Measurements from ENCODE around the gene AGAP1.
"Not testable (repeated sequence)": the region's sequence is repeated elsewhere in the genome, so short reads cannot be mapped to it uniquely, and the experiment has no call there.

The AGAP1 gene

DNA sequence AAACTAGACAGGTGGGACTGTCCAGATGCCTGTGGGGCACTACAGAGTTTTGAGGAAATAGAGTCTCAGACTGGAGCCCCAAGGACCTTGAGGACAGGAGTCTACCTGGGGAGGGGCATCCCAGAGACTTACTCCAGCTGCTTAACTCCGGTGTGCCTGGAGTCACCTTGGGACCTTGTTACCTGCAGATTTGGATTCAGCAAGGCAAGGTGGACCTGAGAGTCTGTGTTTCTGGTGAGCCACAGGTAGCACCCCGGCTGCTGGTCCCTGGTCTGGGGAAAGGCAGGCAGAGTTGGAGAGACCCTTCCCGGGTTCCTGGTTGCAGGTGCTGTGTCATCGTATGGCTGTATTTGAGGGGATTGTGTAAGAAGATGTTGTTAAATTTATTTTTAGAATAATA lies 102.4 kb downstream of the AGAP1 start:
- no peak for DNase-seq

DNA sequence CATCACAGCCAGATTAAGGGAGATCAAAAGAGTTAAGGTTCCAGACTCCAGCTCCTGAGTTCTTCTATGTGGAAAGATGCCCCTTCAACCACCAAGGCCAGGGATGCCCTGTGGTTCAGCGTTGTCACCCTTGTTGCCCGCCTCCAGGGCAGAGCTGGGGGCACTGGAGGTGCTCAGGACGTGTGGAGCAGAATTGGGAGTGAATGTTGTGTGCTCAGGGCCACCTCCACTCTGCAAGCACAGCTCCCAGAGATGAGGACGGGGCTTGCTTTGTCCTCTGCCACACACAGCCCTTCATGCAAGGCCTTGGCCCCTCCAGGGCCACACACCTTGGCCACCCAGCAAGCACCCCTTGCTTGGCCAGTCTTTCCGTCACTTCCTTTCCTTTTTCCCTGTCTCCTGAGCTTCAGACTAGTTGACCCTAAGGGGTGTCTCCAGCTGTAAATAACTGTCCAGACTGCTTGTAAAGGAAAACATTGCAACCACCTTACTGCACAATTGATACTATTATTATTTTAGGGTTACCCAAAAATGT lies 103.3 kb downstream of the AGAP1 start:
- no peak for DNase-seq

GRCh38 chr2:235598026-235598425 lies 104.2 kb downstream of the AGAP1 start:
- DNase-seq = no peak

DNA sequence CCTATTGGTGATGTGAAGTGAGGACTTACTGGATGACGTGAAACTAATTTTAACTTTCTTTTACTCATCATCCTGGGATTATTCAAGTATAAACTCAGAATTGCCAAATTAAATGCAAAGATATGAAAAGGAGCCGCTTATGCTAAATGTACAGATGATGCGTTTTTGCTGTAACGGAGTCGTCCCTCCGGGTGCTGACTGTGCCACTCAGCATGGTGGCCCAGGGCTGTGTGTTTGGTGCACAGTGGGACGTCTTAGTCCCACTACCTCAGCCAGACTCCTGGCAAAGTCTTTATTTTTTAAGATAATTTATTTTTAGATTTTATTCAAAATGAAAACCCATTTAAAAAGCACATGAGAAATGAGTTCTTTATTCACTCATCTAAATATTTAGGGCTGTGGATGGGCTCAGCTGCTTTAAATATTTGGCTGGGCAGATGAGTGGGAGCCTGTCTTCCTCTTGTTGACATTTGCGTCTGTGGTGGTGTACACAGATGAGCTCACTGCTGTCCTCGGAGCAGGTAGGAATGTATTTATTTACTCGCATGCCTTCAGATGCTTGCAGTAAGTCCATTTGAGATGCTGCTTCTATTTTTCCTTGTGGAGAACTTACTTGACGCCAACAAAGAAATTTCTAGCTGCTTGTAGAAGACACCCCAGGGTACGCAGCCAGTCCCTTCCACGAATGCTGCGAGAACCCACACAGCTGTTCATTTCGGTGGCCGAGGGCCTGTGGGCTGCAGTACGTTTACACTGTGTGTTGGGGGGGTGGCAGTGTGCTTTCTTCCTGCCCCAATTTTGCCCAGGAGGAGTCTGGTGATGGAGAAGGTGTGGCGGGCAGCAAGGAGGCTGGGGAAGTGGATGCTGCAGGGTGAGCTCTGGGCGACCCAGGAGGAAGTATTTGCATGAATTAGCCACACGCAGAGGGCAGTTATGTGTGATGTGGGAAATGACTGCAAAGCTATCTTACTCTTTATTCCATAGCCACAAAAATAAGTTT lies 105.0 kb downstream of the AGAP1 start:
- DNase-seq = no peak

DNA sequence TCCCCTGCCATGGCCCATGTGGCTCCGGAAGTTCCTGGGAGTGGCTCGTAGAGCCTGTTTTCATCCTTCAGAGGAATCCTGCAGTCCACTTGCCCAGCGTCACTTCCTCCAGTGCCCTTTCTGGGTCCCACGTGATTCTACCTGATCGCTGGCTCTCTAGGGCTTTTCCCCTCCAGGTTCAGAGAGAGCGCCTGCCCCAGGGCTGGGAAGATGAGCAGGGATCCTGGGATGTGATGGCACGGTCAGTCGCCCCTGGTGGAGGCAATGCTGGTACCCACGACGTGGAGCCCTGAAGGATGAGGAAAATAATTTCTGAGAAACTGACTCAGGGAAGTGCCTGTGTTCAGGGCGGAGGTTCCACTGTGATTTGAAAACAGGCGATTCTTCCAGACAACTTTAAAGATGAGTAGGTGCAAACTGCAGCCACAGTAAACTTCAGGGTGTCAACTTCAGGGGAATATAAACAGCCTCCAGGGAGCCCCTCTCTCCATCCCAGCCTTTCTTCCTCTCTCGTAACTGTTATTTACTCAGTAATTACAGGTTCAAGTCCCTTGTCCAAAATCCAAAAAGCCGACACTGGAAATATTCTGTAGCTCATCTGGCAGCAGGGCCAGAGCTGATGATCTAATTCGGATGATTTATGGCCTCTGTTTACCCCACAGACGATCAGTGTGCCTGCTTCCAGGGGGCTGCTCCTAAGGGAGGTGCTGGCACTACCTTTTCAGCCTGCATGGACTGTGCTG lies 105.9 kb downstream of the AGAP1 start:
- DNase-seq = no peak

GRCh38 chr2:235600406-235600805 lies 106.6 kb downstream of the AGAP1 start:
- DNase-seq = no peak

DNA sequence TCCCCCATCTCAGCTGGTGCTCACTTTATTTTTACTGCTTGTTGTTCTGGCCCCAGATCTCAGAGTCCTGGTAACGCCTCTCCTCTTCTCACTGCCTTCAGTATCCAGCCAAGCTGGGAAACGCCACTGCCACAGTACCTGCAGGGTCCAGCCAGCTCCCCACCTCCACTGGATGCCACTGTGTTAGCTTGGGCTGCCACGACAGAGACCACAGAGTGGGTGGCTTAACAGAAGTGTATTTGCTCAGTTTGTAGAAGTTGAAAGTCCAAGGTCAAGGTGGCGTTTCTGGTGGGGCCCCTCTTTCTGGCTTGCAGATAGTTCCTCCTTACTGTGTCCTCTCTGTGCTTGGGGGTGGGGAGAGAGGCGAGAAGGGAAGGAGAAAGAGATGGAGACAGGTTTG lies 107.1 kb downstream of the AGAP1 start:
- no peak for DNase-seq

DNA sequence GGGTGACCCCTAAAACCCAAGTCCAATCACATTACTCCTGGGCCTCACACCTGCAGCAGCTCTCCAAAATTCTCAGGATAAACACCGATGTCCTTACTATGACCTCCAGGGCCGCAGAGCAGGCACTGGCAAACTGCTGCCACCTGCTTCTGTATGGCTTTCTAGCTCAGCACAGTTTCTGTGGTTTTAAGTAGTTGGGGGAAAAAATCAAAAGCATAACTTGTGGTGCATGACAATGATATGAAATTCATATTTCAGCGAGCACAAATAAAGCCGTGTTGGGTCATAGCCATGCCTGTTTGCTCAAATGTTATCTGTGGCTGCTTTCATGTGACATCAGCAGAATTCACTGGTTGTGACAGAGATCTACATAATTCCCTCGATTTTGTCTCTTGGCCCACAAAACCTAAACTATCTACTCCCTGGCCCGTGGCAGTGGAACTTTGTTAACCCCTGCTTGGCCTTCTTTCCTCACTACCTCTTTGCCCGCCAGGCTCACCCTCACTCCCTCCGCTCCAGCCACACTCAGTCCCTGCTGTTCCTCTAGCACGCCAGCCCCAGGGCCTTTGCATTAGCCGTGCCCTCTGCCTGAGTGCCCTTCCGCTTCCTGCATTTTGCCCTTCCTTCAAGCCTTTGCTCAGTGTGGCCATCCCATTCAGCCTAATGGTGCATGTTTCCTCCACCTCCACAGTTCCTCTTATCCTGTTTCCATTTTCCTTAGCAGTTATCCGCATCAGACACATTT lies 108.3 kb downstream of the AGAP1 start:
- DNase-seq = no peak

DNA sequence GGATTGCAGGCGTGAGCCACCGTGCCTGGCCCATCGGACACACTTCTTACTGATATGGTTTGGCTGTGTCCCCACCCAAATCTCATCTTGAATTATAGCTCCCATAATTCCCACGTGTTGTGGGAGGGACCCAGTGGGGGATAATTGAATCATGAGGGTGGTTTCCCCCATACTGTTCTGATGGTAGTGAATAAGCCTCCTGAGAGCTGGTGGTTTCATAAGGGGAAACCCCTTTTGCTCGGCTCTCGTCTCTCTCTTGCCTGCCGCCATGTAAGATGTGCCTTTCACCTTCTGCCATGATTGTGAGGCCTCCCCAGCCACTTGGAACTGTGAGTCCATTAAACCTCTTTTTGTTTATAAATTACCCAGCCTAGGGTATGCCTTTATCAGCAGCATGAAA lies 109.1 kb downstream of the AGAP1 start:
- DNase-seq = not testable (repeated sequence)

DNA sequence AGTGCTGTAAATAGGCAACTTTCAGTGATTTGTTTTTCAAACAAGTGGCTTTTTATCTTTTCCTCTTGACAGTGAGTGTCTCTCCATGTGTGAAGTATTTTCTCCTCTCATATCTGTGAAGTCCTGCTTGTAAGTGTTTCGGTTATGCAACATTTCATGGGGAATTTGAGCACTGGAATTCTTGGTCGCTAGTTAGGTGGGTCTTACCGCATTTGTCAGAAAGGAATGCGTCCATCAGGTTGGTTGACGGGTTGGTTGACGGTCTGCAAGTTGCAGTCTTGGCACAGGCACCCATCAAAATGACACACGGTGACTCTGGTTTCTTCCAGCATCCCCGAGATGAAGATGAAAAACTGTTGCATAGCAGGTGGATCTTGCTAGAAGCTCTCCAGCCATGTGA lies 109.8 kb downstream of the AGAP1 start:
- no peak for DNase-seq

DNA sequence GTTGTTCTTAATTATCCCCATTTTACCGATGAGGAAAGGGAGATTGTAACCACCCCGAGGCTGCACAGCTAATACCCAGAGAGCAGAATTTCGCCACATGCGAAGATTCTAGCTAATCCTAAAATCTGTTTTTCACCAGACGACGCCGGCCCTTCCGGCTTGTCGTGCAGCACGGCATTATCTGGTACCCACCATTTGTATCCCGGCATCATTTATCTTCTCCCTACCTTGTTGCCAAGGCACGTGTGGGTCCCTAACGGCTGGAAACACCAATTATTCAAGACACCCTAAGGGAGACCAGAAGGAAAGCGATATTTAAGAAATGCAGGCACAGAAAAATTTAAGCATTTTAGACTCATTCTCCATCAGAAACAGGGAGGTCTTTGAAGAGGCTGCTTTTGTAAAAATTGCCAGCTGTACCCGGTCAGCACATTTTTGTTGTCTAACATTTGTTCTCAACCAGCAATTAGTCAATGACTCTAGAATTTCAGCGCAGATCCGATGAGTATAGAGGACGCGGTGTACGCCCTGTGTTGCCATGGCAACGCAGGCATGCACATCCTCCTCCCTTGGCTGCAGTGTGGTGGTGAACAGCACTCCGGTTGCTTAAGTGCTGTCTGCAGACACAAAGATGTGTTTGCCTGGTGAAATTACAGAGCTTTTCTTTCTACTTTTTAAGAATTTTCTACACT lies 111.6 kb downstream of the AGAP1 start:
- DNase-seq = no peak

GRCh38 chr2:235606004-235606715 lies 112.3 kb downstream of the AGAP1 start:
- no peak for DNase-seq

GRCh38 chr2:235607546-235608199 lies 113.8 kb downstream of the AGAP1 start:
- no peak for DNase-seq

DNA sequence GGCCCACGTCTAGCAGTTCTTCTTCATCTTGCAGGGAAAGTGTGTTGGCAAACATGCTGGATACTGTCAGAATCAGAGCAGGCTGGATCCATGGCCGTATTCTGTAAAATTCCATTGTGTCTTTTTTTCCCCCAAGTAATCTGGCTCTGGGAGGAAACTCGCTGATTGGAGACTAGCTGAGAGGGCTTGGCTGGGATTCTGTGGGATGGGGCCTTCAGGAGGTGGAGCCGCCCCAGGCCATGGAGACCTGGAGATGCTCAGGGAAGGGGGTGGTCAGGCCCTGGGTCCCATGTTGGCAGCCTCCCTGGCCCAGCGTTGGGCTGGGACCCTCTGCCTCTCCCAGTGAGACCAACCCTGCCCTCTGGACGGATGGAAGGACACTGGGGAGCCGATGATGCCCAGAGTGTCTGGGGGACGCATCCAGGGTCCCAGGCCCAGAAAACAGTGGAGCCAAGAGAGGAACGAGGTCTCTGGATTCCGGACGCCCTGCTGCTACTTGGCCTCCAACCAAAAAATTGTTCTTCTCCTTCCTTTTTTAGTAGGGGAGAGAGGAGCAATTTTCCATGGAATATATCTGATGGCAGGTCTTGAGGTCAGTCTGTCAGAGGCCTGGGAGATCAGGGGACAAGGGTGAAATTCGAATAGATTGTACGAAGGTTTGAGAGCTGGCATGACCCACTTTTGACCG lies 114.5 kb downstream of the AGAP1 start:
- DNase-seq = no peak

DNA sequence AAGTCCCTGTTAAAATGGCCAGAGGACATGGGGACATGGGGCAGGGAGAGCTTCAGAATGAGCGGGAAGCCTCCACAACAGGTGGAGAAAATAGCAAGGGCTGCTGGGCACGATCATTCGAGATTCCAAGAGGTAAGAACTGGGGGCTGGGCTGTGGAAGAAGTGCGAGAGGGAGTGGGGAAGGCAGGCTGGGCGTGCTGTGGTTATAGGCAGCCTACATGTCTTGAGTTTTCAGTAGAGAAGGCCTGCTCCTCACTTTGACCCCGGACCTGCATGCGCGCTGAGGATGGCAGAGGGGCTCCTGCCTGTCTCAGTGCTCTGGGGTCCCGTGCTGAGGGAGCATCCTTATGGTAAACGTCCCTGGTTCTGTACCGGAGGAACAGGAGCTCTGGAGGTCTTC lies 115.5 kb downstream of the AGAP1 start:
- no peak for DNase-seq

DNA sequence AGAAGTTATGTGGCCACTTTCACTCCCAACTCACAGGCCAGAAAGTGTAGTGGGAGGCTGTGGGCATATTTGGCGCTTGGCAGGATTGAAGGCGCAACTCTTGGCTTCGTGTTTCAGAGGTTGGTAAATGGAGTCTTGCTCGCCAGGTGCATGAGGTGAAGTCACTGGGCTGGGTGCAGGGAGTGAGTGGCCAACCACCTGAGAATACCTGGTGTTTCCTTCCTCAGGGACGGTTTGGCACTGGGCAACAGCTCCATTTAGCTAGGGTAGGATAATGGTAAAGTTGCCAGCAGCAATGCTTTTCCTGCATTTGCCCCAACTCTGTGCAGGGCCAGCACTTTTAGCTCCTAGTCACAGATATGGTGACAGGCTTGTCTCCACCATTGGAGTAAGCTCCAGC lies 115.9 kb downstream of the AGAP1 start:
- DNase-seq = no peak

GRCh38 chr2:235610696-235611257 lies 116.9 kb downstream of the AGAP1 start:
- DNase-seq = no peak

GRCh38 chr2:235611349-235611748 lies 117.5 kb downstream of the AGAP1 start:
- DNase-seq = no peak

GRCh38 chr2:235611756-235612155 lies 117.9 kb downstream of the AGAP1 start:
- no peak for DNase-seq
